Vagina (tissue), 2 donors: ENCODE data around the gene FAM151B. TPM values are rescaled to one million over a fixed set of nuclear protein-coding genes. Genes with fewer than 3 reads are reported as not detected.

Experiments
- DNase-seq, 2 donors: peaks; one replicate each; pipeline ENCODE4 v3.0.0-alpha.2; 2017; ENCODE audit errors: extremely low spot score in 2 of 2
- H3K27ac ChIP-seq: fragments of 200-600 bp; sonication (generic); one replicate; pipeline ENCODE4 v1.5.1; 2019
- H3K27me3 ChIP-seq: fragments of 200-600 bp; sonication (generic); one replicate; pipeline ENCODE4 v1.5.1; 2019
- H3K36me3 ChIP-seq, 2 donors: fragments of 200-600 bp; sonication (generic); one replicate each; pipeline ENCODE4 v1.5.1; 2017 to 2019
- H3K4me1 ChIP-seq: fragments of 200-600 bp; sonication (generic); one replicate; pipeline ENCODE4 v1.5.1; 2019
- H3K4me3 ChIP-seq, 2 donors: fragments of 200-600 bp; sonication (generic); 1 replicate in 1 of 2; 2 replicates in 1 of 2; pipeline ENCODE4 v1.5.1; 2016 to 2019
- H3K9me3 ChIP-seq: fragments of 200-600 bp; sonication (generic); one replicate; pipeline ENCODE4 v1.5.1; 2019
- CTCF ChIP-seq, 3 experiments: fragments of 450-650 bp in 2 of 3; fragments of 200-600 bp in 1 of 3; sonication (generic) in 1 of 3; IDR thresholded peaks; one replicate each; pipeline ENCODE4 v1.5.1; 2017 to 2019; ENCODE audit warnings: antibody characterized with exemption in 3 of 3, mild to moderate bottlenecking in 2 of 3, moderate library complexity in 2 of 3
- POLR2A ChIP-seq, 2 donors: fragments of 450-650 bp; IDR thresholded peaks; one replicate each; pipeline ENCODE4 v1.6.1; 2017; ENCODE audit warnings: antibody characterized with exemption in 2 of 2, mild to moderate bottlenecking in 2 of 2, moderate library complexity in 2 of 2
- POLR2AphosphoS5 ChIP-seq, 2 donors: sonication (generic); formaldehyde crosslinking; IDR thresholded peaks; one replicate each; pipeline ENCODE4 v1.9.0; 2017; ENCODE audit warnings: antibody characterized with exemption in 2 of 2, mild to moderate bottlenecking in 2 of 2, low read depth in 1 of 2; ENCODE audit not compliant: insufficient read depth in 1 of 2
- intact Hi-C: fragments of 100-400 bp; cut with DNase I; formaldehyde crosslinking; loops from one replicate; pipeline ENCODE4 v1.15.1; 2023
- total RNA-seq: library from RNA; depleted of rRNA; stranded (reverse); fragments of >200 nt; gene quantifications from one replicate; pipeline ENCODE4 v1.2.3, GENCODE V29; 2016

Gene FAM151B
- total RNA-seq, 1 donor from 2014 or later = 0.98 TPM

GRCh38 chr5:80474929-80475328 lies 13.0 kb upstream of the FAM151B start:
- Histone ChIP-seq H3K27ac (no peak overlapping the region), H3K9me3 (peaks cover 10% of the 10 kb centered on the region), H3K27me3 (no peaks in the 10 kb centered on the region), H3K4me3 (no peak overlapping the region), H3K36me3 (peaks cover 6 to 28% of the 10 kb centered on the region in 2 donors), H3K4me1 (no peaks in the 10 kb centered on the region)
- no peak for DNase-seq
- intact Hi-C loops = no loop called here
- TF ChIP-seq POLR2AphosphoS5 (IDR thresholded peaks at IDR 0.05; ENCODE audit: insufficient read depth in 1 of 2, low read depth in 1 of 2) = no peak
- TF ChIP-seq CTCF (IDR thresholded peaks at IDR 0.05) = no peak
- TF ChIP-seq POLR2A (IDR thresholded peaks at IDR 0.05) = no peak

- Histone ChIP-seq H3K9me3 (no peaks in the 10 kb centered on the region), H3K27ac (no peak overlapping the region), H3K36me3 (peaks cover under 1 to 34% of the 10 kb centered on the region in 2 donors), H3K4me1 (no peaks in the 10 kb centered on the region), H3K27me3 (no peaks in the 10 kb centered on the region), H3K4me3 (no peak overlapping the region)
- no peak for TF ChIP-seq POLR2A (IDR thresholded peaks at IDR 0.05)
- no peak for TF ChIP-seq POLR2AphosphoS5 (IDR thresholded peaks at IDR 0.05; ENCODE audit: insufficient read depth in 1 of 2, low read depth in 1 of 2)
- no peak for TF ChIP-seq CTCF (IDR thresholded peaks at IDR 0.05)
- no peak for DNase-seq
- intact Hi-C loops = no loop called here
These were observed 8.2 kb upstream of the FAM151B start for GRCh38 chr5:80479713-80480112.

- no peaks in the 10 kb centered on the region for H3K4me1 ChIP-seq
- peaks cover 0 to 38% of the 10 kb centered on the region in 2 donors for H3K36me3 ChIP-seq
- TF ChIP-seq POLR2AphosphoS5 (IDR thresholded peaks at IDR 0.05; ENCODE audit: insufficient read depth in 1 of 2, low read depth in 1 of 2) (no peak), CTCF (IDR thresholded peaks at IDR 0.05) (no peak), POLR2A (IDR thresholded peaks at IDR 0.05) (no peak)
- no peak for DNase-seq
- no peak overlapping the region for H3K4me3 ChIP-seq
- H3K27me3 ChIP-seq = no peaks in the 10 kb centered on the region
- no peaks in the 10 kb centered on the region for H3K9me3 ChIP-seq
- intact Hi-C loops = no loop called here
- H3K27ac ChIP-seq = no peak overlapping the region
These were observed 7.5 kb upstream of the FAM151B start for GRCh38 chr5:80480354-80480753.

GRCh38 chr5:80481019-80481893 lies 6.6 kb upstream of the FAM151B start:
- no peak for TF ChIP-seq CTCF (IDR thresholded peaks at IDR 0.05)
- no peak for TF ChIP-seq POLR2AphosphoS5 (IDR thresholded peaks at IDR 0.05; ENCODE audit: insufficient read depth in 1 of 2, low read depth in 1 of 2)
- TF ChIP-seq POLR2A (IDR thresholded peaks at IDR 0.05) = no peak
- intact Hi-C loops = no loop called here
- Histone ChIP-seq H3K4me1 (no peaks in the 10 kb centered on the region), H3K4me3 (no peak overlapping the region), H3K27me3 (no peaks in the 10 kb centered on the region), H3K27ac (no peak overlapping the region), H3K9me3 (no peaks in the 10 kb centered on the region), H3K36me3 (peaks cover 0 to 30% of the 10 kb centered on the region in 2 donors)
- no peak for DNase-seq

- intact Hi-C loops = no loop called here
- H3K4me3 ChIP-seq = no peak overlapping the region
- no peak overlapping the region for H3K27ac ChIP-seq
- DNase-seq = no peak
- H3K9me3 ChIP-seq = no peaks in the 10 kb centered on the region
- H3K4me1 ChIP-seq = peaks cover 7% of the 10 kb centered on the region
- peaks cover 0 to 28% of the 10 kb centered on the region in 2 donors for H3K36me3 ChIP-seq
- TF ChIP-seq POLR2A (IDR thresholded peaks at IDR 0.05) = no peak
- no peak for TF ChIP-seq POLR2AphosphoS5 (IDR thresholded peaks at IDR 0.05; ENCODE audit: insufficient read depth in 1 of 2, low read depth in 1 of 2)
- TF ChIP-seq CTCF (IDR thresholded peaks at IDR 0.05) = no peak
- no peaks in the 10 kb centered on the region for H3K27me3 ChIP-seq
These were observed 5.3 kb upstream of the FAM151B start for GRCh38 chr5:80482578-80482977.
